Right ventricle myocardium inferior (tissue), 1 donor: ENCODE data around the gene LRRC61. TPM values are rescaled to one million over a fixed set of nuclear protein-coding genes. Genes with fewer than 3 reads are reported as not detected.
"Not testable (repeated sequence)": the region's sequence is repeated elsewhere in the genome, so short reads cannot be mapped to it uniquely, and the experiment has no call there.

Experiments used
- ATAC-seq: fragments of 200-7000 bp; cut with Tn5 transposase; one replicate; pipeline ENCODE4 v1.9.1; 2020; ENCODE audit warnings: mild to moderate bottlenecking, moderate library complexity
- DNase-seq: peaks from one replicate; pipeline ENCODE4 v3.0.0; 2021; ENCODE audit errors: missing footprints
- intact Hi-C: fragments of 100-400 bp; cut with DNase I; formaldehyde crosslinking; loops from one replicate; pipeline ENCODE4 v1.11.0; 2022
- total RNA-seq: library from RNA; stranded (reverse); fragmentation: NEBNext Ultra II Directional; extraction: Animal tissue kit (Norgen Biotek cat#: 25700); gene quantifications from one replicate; pipeline ENCODE4 v1.2.1, GENCODE V29; 2021
- donor health status: DM: no; HTN: yes; CAD: no; lungs with severe emphysema.

LRRC61 gene
- total RNA-seq, 1 donor from 2014 or later, result 4.7 TPM

DNA sequence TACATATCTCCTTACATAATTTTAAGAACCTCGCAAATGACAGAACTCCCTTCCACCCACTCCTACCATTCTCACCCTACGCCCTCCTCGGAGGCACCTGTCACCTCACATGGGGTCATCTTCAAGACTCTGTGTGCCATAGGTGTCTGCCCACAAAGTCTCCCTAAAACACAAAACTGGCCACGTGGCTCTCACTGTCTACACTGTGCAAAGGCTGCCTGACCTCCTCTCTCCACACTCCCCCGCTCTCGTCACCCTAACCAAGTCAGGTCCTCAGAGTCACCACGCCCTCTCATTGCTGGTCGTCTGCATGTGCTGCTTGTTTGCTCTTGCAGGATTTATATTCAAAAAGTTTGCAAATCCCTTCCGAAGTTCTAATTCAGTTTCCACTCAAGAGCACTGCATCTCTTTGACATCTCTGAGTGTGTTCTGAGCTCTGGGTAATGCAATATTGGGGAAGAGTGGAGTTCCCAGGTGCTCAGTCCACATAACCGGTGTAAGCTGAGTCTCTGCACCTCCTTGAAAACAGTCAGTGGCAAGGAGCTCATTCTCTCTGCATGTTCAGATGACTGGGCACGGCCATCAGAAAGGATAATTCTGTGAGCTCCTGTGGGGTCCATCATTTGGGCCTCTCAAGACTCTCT is 17.8 kb upstream of the LRRC61 start:
- ATAC-seq, DNase-seq, intact Hi-C loops: not testable (repeated sequence)

GRCh38 chr7:150305903-150306284 is 17.3 kb upstream of the LRRC61 start:
- DNase-seq, ATAC-seq, intact Hi-C loops: not testable (repeated sequence)

GRCh38 chr7:150306377-150306776 is 16.8 kb upstream of the LRRC61 start:
- ATAC-seq, intact Hi-C loops, DNase-seq: not testable (repeated sequence)

DNA sequence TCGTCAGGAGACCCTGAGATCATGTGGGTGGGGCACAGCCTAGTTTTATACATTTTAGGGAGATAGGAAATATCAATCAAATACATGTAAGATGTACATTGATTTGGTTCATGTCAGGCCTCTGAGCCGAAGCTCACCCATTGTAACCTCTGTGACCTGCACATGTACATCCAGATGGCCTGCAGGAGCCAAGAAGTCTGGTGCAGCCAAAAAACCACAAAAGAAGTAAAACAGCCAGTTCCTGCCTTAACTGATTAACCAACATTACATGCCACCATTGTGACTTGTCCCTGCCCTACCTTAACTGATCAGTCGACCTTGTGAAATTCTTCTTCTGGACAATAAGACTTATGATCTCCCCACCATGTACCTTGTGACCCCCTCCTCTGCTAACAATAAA is 16.0 kb upstream of the LRRC61 start:
- ATAC-seq (no peak), DNase-seq (no peak)
- intact Hi-C loops, result no loop called here

DNA sequence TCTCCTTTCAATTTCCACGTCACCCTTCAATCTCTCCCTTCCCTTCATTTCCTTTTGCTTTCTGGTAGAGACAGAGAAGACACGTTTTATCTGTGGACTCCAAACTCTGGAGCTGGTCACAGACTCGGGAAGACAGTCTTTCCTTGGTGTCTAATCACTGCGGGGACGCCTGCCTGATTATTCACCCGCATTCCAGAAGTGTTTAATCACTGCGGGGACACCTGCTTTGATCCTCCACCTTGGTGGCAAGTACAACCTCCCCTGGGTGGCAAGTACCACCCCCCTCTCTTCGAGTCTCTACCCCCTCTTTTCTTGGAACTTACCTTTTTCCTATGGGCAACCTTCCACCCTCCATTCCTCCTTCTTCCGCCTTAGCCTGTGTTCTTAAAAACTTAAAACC is 15.3 kb upstream of the LRRC61 start:
- intact Hi-C loops, result no loop called here
- no peak for DNase-seq

GRCh38 chr7:150308575-150308974 is 14.6 kb upstream of the LRRC61 start:
- intact Hi-C loops, result no loop called here

More for the DNA sequence above, 15.3 kb upstream of the LRRC61 start:
- ATAC-seq, result no peak

DNA sequence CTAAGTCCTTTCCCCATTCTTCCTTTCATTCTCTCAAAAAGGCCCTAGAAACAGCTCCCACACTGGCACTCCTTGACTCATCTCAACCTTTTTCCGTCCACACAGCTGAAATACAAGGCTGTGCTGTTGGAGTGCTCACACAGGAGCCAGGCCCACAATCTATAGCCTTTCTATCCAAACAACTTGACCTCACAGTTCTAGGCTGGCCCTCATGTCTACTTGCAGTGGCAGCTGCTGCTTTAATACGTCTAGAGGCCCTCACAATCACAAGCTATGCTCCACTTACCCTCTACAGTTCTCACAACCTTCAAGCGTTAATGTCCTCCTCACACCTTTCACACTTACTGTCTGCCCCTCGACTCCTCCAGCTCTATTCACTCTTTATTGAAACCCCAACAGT is 12.0 kb upstream of the LRRC61 start:
- intact Hi-C loops, result no loop called here
- no peak for ATAC-seq
- DNase-seq, result no peak

More at GRCh38 chr7:150308575-150308974, 14.6 kb upstream of the LRRC61 start:
- no peak for DNase-seq
- ATAC-seq, result no peak

DNA sequence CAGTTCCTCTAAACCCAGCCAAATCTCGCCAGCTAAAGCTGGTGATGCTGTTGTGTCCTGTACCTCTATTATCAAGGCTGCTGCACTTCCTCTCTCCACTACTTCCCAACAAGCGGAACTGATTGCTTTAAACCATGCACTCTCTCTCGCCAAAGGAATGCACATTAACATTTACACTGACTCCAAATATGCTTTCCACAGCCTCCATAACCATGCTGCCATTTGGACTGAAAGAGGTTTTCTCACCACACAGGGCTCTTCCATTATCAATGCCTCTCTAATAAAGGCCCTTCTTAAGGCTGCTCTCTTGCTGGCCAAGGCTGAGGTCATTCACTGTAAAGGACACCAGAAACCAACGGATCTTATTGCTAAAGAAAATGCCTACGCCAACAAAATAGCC is 11.4 kb upstream of the LRRC61 start:
- ATAC-seq, result no peak
- intact Hi-C loops, result no loop called here
- no peak for DNase-seq

GRCh38 chr7:150312649-150313366 is 10.3 kb upstream of the LRRC61 start:
- DNase-seq, ATAC-seq, intact Hi-C loops: not testable (repeated sequence)

GRCh38 chr7:150313367-150313809 is 9.8 kb upstream of the LRRC61 start:
- intact Hi-C loops, result no loop called here
- DNase-seq (no peak), ATAC-seq (no peak)

DNA sequence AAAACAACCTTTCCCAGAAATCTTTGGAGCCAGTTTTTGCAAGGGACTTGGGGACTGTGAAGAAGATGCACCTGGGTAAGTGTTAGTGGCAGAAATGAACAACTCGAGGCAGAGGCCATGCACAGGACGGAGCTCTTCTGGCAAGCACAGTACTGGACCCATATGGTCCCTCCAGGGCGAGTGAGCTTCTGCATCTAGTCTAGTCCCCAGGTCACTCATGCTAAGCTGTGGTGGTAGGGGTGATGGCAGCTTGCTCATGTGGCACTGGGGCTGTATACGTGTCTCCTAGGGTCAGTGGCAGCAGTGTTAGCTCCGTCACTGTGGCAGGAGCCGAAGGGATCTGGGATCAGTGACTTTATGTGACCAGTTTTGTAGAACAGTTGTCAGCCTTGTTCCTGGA is 9.3 kb upstream of the LRRC61 start:
- no peak for ATAC-seq
- no peak for DNase-seq
- intact Hi-C loops, result no loop called here

DNA sequence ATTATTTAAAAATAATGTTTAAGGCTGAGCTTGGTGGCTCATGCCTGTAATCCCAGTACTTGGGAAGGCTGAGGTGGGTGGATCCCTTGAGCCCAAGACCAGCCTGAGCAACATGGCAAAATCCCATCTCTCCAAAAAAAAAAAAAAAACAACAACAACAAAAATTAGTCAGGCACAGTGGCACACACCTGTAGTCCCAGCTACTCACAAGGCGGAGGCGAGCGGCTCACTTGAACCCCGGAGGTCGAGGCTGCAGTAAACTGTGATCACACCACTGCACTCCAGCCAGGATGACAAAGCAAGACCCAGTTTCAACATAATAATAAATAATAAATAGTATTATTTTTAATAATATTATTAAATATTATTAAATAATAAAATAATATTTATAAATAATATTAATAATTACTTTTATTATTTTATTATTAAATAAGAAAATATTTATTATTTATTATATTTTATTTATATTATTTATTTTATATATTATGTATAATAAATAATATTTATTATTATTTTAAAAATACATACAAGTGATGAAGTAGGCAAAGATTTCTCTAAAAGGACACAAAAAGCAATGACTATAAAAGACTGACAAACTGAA is 8.4 kb upstream of the LRRC61 start:
- intact Hi-C loops, result no loop called here
- no peak for DNase-seq
- ATAC-seq, result no peak

GRCh38 chr7:150316987-150317386 is 6.2 kb upstream of the LRRC61 start:
- DNase-seq, intact Hi-C loops, ATAC-seq: not testable (repeated sequence)

GRCh38 chr7:150317748-150318444 is 5.3 kb upstream of the LRRC61 start:
- DNase-seq, result no peak
- ATAC-seq, result no peak
- intact Hi-C loops, result no loop called here

DNA sequence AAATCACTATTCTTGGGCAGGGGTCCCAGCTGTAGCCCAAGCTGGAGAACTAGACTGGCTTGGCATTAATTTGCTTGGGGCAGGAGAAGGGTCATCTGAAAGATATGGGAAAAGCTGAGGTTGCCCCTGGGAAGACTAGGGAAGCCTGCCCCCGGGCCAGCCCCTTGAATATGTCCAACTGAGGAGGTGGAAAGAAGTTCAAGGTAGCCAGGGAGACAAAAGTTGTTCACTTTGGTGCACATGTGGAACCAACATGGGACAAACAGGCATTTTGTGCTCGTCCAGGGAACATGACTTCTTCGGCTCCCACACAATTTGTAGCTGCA is 1.4 kb upstream of the LRRC61 start:
- intact Hi-C loops, result loop anchor here (2.0 kb wide), 1 partner anchor 47 kb away; the partner anchor contains the start of gene REPIN1
- ATAC-seq (no peak), DNase-seq (no peak)

GRCh38 chr7:150322114-150322832 is 882 bp upstream of the LRRC61 start:
- DNase-seq (no peak), ATAC-seq (no peak)
- intact Hi-C loops, result loop anchor here (2.0 kb wide), 1 partner anchor 47 kb away; the partner anchor contains the start of gene REPIN1

DNA sequence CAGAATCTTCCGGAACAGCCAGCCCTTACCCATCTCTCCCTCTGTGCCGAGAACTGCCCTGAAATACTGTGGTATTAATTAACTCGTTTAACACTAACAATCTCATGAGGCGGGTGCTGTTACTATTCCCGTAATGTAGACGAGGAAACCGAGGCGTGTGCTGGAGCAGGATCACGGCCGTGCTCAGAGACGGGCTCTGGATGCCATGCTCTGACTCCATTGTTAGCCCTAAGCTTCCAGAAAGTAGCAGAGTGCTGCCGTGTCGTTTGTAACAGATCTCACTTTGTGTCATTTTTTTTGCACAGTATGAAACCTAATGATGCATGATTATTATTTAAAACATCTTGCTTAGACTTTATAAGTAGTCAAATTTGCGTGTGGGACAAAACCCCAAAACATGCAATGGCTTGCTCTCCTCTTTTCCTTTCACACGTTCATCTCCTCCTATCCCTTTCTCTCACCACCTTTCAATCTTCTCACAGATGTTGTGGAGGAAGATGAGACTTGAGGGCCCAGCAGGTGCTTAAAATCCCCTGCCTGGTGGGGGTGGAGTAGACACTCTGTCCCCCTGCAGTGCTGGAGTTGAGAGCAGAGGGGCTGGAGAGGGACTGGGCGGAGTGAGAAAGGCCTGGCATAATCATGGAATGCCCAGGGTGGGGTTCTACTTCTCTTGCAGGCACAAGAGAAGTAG is 672 bp downstream of the LRRC61 start:
- intact Hi-C loops, result loop anchor here (2.0 kb wide), 1 partner anchor 45 kb away; the partner anchor contains the start of gene REPIN1
- DNase-seq, result no peak
- ATAC-seq, result peak; percentile 2

DNA sequence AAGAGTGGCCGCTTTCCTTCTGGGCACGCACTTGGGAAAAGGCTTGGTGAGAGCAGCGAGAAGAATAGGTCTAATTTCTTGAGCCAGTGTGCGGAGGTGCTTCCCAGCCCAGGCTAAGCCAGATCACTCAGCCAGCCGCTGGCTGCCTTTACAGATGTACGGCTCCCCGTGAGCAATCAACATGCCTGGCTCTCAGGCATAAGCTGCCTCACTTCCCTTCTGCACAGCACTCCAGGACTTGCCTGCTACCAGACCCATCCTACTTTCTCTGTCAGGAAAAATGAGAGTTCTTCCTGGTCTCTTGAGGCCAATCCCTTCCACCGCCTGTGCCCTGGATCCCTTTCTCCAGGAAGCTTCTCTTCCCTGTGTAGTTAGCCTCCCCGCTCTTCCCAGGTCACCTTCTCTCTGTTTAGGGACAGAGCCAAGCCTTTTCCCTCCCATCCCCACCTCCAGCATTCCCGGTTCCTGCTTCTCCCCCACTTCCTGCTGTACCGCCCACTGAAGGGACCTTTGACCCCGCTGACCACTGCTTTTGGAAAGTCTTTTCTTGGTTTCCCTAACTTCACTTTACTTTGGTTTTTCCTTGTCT is 1.3 kb downstream of the LRRC61 start:
- intact Hi-C loops, result no loop called here
- DNase-seq (no peak), ATAC-seq (no peak)
